Lower leg skin (tissue), 3 donors: Measurements from ENCODE around the gene PSG7.
"Not testable (repeated sequence)": the region's sequence is repeated elsewhere in the genome, so short reads cannot be mapped to it uniquely, and the experiment has no call there.

Experiments
- POLR2A ChIP-seq, 2 donors: fragments of 450-650 bp; IDR thresholded peaks; one replicate each; pipeline ENCODE4 v1.6.1; 2016 to 2017; ENCODE audit warnings: antibody characterized with exemption in 2 of 2, mild to moderate bottlenecking in 1 of 2, moderate library complexity in 1 of 2
- TF ChIP-seq, protein P1 (sequence below), 3 donors: fragments of 450-650 bp; IDR thresholded peaks; one replicate each; pipeline ENCODE4 v1.5.1; 2016; ENCODE audit warnings: antibody characterized with exemption in 3 of 3, mild to moderate bottlenecking in 3 of 3, moderate library complexity in 2 of 3

DNA sequence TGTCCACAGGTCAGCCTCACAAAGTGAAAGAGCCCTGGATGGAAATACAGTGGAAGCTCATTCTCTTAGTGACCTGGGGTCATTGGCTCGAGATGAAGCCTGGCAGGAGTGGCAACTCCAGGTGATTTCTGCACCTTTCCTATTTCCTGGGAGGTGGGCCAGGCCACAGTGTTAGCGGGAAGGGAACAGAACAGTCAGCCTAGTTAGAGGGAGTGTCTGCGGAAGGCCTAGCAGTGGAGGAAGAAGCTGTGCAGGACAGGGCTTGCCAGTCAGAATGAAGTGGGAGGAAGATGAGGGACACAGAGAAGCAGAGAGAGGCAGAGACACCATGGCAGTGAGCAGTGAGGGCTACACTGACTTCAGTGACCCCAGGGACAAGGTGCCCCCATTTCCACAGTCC, 3.6 kb downstream of the PSG7 start:
- TF ChIP-seq, protein P1, sequence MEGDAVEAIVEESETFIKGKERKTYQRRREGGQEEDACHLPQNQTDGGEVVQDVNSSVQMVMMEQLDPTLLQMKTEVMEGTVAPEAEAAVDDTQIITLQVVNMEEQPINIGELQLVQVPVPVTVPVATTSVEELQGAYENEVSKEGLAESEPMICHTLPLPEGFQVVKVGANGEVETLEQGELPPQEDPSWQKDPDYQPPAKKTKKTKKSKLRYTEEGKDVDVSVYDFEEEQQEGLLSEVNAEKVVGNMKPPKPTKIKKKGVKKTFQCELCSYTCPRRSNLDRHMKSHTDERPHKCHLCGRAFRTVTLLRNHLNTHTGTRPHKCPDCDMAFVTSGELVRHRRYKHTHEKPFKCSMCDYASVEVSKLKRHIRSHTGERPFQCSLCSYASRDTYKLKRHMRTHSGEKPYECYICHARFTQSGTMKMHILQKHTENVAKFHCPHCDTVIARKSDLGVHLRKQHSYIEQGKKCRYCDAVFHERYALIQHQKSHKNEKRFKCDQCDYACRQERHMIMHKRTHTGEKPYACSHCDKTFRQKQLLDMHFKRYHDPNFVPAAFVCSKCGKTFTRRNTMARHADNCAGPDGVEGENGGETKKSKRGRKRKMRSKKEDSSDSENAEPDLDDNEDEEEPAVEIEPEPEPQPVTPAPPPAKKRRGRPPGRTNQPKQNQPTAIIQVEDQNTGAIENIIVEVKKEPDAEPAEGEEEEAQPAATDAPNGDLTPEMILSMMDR (IDR thresholded peaks at IDR 0.05) = not testable (repeated sequence)
- TF ChIP-seq POLR2A (IDR thresholded peaks at IDR 0.05) = not testable (repeated sequence)
